ENCODE data around the gene ARRB2. TPM values are rescaled to one million over a fixed set of nuclear protein-coding genes. Genes with fewer than 3 reads are reported as not detected.
"Not testable (repeated sequence)": the region's sequence is repeated elsewhere in the genome, so short reads cannot be mapped to it uniquely, and the experiment has no call there.

The ARRB2 gene
- total RNA-seq (2014; rRNA removed; shearing (Covaris generic)), result 28.8 and 32.9 TPM in 2 replicates
- 32.5 and 32.6 TPM in 2 replicates for polyA plus RNA-seq (2014; cell fraction: nucleus; rRNA removed)

- DNase-seq (ENCODE audit: extremely low read depth, low read depth), result peak; percentile 96
Observed at GRCh38 chr17:4709794-4710692, at the start of gene ARRB2. TSS of gene ARRB2 (plus strand) at chr17:4710632. CDS start at chr17:4710722, 90 bp downstream.

DNA sequence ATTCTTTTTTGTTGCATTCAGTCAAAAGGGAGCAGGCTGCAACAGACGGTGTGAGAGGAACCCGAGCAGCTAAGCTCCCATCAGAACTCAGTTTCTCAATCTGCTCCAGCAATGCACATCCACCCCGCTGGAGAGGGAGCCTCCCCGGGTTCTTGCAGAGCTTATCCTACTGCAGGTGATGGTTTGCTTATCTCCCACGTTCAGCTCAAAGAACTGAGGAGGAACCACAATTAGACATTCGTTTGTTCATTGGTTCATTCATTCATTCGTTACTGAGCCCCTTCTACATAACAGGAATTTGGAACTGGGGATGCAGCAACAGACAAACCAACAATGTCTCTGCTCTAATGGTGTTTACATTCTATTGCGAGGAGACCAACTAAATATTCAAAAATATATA, 46.7 kb upstream of the ARRB2 start:
- no peak for DNase-seq (ENCODE audit: extremely low read depth, low read depth)

DNA sequence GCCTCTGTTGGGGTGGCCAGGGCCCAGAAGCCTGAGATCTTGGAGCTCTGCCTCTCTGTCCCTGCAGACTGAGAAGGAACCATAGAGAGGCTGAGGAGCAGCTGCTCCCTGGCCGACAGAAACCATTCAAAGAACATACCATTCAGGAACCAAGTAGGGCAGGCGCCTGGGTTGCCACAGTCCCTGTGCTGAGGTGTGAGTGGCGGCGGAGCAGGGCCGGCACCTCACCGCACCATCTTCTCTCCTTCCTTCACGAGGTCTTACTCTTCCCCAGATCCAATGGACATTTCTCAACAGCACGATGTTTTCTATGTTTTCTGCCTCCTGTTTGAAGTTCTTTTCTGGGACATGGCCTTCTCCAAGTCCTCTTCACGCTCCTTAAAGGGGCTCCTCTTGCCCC, 46.2 kb upstream of the ARRB2 start:
- DNase-seq (ENCODE audit: extremely low read depth, low read depth), result no peak

- no peak for DNase-seq (ENCODE audit: extremely low read depth, low read depth)
Observed at GRCh38 chr17:4665027-4665426, 45.4 kb upstream of the ARRB2 start.

DNA sequence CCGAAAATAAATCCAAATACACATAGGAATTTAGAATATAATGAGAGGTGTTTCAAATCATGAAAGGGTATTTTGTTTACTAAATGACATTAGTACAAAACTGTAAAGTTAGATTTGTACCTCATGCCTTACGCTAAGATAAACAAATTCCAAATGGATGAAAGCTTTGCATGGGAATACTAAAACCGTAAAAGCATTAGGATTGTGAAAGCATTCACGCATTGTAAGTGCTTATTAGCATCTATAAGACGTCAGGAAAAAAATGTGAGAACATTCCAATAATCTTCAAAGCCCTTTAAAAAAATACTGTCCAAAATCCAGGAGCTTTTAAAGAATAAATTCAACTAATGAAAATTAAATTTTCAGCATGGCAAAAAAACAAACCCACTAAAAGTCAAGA, 44.1 kb upstream of the ARRB2 start:
- DNase-seq (ENCODE audit: extremely low read depth, low read depth), result peak; percentile 69

DNA sequence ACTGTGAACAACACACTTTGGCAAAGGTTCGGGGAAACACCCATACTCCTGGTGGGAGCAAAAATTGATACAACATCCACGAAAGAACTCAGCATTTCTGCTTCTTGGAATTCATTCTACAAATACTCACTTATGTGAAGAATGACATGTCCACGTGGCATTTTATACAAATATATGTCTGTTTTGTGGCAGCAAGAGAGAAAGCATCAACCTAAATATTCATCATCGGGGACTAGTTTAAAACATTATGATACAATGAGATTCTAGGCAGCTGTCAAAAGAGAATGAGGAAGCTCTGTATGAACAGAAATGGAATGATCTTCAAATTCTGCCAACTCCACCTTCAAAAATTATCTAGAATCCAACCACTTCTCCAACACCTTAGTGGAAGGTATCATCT, 43.3 kb upstream of the ARRB2 start:
- DNase-seq (ENCODE audit: extremely low read depth, low read depth), result peak; percentile 41

- no peak for DNase-seq (ENCODE audit: extremely low read depth, low read depth)
Observed at GRCh38 chr17:4672055-4672630, 38.3 kb upstream of the ARRB2 start.

DNA sequence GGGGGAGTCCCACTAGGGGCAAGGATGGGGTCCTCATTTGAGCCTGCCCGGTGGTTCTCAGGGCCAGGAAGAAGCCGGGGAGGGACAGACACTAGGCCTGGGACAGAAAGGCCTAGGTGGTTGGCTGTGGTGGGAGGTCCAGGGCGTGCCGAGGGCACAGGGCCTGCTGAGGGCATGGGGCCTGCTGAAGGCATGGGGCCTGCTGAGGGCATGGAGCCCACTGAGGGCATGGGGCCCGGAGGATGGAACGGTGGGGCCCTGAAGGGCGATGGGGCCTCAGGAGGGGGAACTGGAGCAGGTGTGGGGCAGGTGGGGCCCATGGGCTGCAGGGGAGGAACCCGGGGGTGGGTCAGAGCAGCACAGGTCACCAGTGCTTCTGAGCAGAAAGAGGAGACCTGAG, 37.7 kb upstream of the ARRB2 start:
- DNase-seq (ENCODE audit: extremely low read depth, low read depth), result no peak

- DNase-seq (ENCODE audit: extremely low read depth, low read depth), result no peak
Observed at GRCh38 chr17:4673169-4673568, 37.3 kb upstream of the ARRB2 start.

- DNase-seq (ENCODE audit: extremely low read depth, low read depth), result no peak
Observed at GRCh38 chr17:4673986-4674684, 36.3 kb upstream of the ARRB2 start.

DNA sequence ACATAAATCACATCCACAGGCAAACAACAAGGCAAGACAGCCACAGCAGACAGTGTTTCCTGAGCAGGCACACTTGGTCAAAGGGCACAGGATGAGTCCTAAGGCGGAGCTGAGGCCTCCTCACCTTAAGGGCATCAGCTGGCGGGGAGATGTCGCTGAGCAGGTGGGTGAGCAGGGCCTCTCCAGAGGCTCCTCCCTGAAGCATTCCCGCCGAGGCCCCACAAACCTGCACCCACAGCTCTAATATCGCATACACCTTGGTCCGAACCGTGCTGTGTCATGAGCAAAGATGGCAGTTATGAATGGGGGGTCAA, 35.8 kb upstream of the ARRB2 start:
- no peak for DNase-seq (ENCODE audit: extremely low read depth, low read depth)

GRCh38 chr17:4675791-4676190, 34.6 kb upstream of the ARRB2 start:
- DNase-seq (ENCODE audit: extremely low read depth, low read depth), result no peak

GRCh38 chr17:4676791-4677190, 33.6 kb upstream of the ARRB2 start:
- no peak for DNase-seq (ENCODE audit: extremely low read depth, low read depth)

DNA sequence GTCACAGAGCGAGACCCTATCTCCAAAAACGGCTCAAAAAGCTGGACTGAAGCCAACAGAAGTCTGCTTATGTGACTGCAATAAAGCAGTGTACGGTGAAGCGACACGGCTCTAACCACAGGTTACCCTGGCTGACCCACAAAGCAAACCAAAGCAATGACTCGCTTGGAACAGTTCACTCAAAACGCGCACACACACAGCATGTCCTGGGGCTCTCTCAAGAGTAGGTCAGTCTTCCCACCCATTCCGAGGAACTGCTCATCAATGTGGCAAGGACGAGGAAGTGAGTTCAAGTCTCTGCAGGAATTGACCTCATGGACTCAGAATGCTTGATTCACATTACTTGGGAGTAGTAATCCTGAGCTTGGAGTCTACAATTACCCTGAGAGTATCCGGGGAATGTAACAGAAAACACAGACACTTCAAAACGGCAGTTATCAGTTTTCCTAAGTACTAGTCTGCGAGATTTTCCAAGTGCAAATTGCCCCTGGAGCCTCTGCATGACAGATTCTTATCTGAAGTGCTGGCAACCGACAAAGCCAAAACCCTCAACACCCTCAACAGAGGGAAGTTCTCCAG, 31.9 kb upstream of the ARRB2 start:
- peak; percentile 61 for DNase-seq (ENCODE audit: extremely low read depth, low read depth)

DNA sequence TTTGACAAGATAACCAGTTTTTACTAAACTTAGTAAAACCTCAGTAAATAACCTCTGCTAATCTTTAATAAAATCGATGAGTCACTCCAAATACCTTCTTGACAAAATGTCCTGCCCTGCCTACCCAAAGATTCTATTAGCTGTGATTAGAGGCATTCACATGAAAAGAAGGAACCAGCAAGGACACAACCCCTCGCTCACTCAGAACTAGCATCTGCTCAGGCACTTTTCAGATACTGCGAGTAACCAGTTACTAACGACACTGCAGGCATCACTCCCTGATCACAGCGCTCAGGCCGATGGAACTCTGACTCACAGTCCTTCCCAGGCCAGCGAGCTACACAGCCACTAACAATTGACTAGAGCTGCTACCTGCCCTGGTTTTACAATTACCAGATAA, 30.8 kb upstream of the ARRB2 start:
- no peak for DNase-seq (ENCODE audit: extremely low read depth, low read depth)

GRCh38 chr17:4683739-4684138, 26.7 kb upstream of the ARRB2 start:
- DNase-seq (ENCODE audit: extremely low read depth, low read depth), result not testable (repeated sequence)

- DNase-seq (ENCODE audit: extremely low read depth, low read depth), result not testable (repeated sequence)
Observed at GRCh38 chr17:4689872-4690271, 20.6 kb upstream of the ARRB2 start.

- no peak for DNase-seq (ENCODE audit: extremely low read depth, low read depth)
Observed at GRCh38 chr17:4690745-4691144, 19.7 kb upstream of the ARRB2 start.

- DNase-seq (ENCODE audit: extremely low read depth, low read depth), result no peak
Observed at GRCh38 chr17:4691686-4692085, 18.7 kb upstream of the ARRB2 start.

DNA sequence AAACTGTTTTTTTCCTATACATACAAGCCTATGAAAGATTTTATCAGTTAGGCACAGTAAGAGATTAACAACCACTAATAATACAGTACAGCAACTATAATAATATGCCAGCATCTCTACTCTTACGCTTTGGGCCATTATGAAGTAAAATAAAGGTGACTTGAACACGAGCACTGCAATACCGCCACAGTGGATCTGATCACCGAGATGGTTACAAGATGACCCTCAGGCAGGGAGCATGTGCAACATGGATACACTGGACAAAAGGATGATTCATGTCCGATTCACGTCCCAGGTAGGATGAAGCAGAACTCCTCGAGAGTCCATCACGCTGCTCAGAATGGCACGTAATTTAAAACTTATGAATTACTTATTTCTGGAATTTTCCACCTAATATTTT, 17.0 kb upstream of the ARRB2 start:
- DNase-seq (ENCODE audit: extremely low read depth, low read depth), result no peak

GRCh38 chr17:4696437-4696805, 14.0 kb upstream of the ARRB2 start:
- DNase-seq (ENCODE audit: extremely low read depth, low read depth), result no peak
